Fibroblast of skin of abdomen (primary cell): ENCODE results near the gene SPOCD1. TPM values are rescaled to one million over a fixed set of nuclear protein-coding genes. Genes with fewer than 3 reads are reported as not detected.

Experiments
- DNase-seq: peaks from one replicate; pipeline ENCODE4 v3.0.0-alpha.2; 2013
- polyA plus RNA-seq, 2 experiments: library from polyadenylated mRNA; unstranded; fragments of 120-200 nt; gene quantifications; one replicate each; pipeline ENCODE4 v1.2.1, GENCODE V29; 2013; ENCODE audit not compliant: insufficient read length in 2 of 2

The SPOCD1 gene
- polyA plus RNA-seq (2013, experiment 1 of 2; ENCODE audit: insufficient read length): 111 TPM
- polyA plus RNA-seq (2013, experiment 2 of 2; ENCODE audit: insufficient read length): 116 TPM

- DNase-seq: peak; percentile 81
These were observed at the start of gene SPOCD1 for GRCh38 chr1:31815752-31816500. Gene SPOCD1, minus strand, starts transcription at chr1:31816022. Its CDS starts 689 bp downstream, at chr1:31815333.

DNA sequence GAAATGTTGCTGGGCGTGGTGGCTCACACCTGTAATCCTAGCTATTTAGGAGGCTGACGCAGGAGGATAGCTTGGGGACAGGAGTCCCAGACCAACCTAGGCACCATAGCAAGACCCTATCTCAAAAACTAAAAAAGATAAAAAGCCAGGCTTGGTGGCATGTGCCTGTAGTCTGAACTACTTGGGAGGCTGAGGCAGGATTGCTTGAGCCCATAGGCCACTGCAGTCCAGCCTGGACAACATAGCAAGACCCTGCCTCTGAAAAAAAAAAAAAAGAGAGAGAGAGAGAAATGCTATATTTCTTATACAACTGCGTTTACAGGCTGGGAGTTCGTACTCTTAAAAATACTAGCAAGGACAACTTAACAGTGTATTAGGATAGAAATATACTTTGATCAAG is 46.2 kb upstream of the SPOCD1 start:
- DNase-seq: no peak

DNA sequence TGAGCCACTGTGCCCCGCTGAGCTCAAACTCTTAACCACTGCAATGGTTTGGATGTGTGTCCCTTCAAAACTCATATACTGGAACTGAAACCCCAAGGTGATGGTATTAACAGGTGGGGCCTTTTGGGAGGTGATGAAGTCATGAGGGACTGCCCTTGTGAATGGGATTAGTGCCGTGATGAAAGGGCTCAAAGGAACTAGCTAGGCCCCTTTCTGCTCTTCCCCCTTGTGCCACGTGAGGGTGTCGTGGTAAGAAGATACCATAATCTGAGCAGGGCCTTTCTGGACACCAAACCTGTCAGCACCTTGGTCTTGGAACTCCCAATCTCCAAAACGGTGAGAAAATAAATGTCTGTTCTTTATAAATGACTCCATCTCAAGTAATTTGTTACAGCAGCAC is 45.5 kb upstream of the SPOCD1 start:
- DNase-seq: no peak

DNA sequence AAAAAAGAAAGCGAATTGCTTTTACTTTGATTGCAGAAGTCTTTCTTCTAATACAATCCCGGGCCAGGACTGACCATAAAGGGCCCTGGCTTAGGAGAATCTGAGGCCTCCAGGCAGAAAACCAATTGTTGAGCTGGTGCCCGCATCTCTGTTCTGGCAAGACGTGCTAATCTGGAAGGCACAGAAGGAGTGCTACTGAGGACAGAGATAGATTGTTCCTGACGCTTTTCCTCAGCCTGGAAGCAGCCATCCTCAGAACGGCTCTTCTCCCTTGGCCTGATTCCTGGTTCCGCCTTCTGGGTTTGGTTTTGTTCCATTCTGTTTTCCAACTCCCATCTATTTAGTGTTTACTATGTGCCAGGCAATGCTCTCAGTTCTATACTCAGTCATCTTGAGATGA is 44.8 kb upstream of the SPOCD1 start:
- no peak for DNase-seq

- no peak for DNase-seq
These were observed 43.9 kb upstream of the SPOCD1 start for GRCh38 chr1:31859719-31860118.

- DNase-seq: no peak
These were observed 43.2 kb upstream of the SPOCD1 start for GRCh38 chr1:31859044-31859443.

DNA sequence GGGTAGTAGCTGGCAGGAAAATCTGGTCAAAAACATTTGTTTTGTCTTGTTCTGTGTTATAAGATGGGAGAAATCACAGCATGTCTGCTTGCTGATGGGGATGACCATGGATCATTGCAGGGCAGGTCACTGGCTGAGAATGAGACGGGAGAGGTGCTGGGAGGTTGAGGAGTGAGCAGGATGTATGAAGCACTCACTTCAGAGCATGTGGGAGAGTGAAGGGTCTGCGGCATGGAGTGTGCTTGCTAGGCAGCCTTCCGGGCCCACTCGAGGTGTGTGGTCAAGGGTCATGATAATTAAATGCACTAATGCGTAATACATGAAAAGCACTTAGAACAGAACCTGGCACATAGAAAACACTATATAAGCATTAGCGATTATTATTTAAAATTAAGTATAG is 42.0 kb upstream of the SPOCD1 start:
- DNase-seq: no peak

DNA sequence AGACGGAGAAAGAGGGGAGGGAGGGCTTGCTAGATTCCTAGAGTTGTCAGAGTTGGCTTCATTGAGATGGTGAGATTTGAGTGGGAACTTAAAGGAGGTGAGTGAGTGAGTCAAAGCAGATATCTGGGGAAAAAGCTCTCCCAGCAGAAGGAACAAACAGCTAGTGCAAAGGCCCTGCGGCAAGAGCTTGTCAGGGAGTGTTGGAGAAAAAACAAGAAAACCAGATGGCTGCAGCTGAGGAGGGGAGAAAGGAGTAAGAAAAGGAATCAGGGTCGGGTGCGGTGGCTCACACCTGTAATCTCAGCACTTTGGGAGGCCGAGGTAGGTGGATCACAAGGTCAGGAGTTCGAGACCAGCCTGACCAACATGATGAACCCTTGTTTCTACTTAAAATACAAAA is 40.3 kb upstream of the SPOCD1 start:
- DNase-seq: no peak

GRCh38 chr1:31855038-31855845 is 39.4 kb upstream of the SPOCD1 start:
- peak; percentile 44 for DNase-seq

DNA sequence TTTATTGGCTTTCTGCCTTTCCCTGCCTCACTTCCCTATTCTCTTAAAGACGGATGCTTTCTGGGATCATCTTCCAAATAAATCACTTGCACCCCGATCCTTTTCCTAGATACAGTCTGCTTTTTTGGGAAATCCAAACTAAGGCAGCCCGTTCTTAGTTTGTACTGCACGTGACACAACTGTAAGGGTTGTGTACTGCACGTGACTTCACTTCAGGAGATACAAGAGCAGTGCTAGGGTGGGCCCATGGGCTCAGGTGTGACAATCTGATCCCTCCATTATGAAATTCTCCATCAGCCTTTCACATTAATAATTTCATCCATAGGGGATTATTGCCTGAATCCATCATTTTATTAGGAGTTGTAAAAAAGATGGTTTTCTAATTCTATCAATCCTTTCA is 33.8 kb upstream of the SPOCD1 start:
- DNase-seq: no peak

- no peak for DNase-seq
These were observed 32.6 kb upstream of the SPOCD1 start for GRCh38 chr1:31848381-31848897.

GRCh38 chr1:31846484-31846883 is 30.7 kb upstream of the SPOCD1 start:
- DNase-seq: no peak

- peak; percentile 78 for DNase-seq
These were observed 27.7 kb upstream of the SPOCD1 start for GRCh38 chr1:31843506-31843905.

DNA sequence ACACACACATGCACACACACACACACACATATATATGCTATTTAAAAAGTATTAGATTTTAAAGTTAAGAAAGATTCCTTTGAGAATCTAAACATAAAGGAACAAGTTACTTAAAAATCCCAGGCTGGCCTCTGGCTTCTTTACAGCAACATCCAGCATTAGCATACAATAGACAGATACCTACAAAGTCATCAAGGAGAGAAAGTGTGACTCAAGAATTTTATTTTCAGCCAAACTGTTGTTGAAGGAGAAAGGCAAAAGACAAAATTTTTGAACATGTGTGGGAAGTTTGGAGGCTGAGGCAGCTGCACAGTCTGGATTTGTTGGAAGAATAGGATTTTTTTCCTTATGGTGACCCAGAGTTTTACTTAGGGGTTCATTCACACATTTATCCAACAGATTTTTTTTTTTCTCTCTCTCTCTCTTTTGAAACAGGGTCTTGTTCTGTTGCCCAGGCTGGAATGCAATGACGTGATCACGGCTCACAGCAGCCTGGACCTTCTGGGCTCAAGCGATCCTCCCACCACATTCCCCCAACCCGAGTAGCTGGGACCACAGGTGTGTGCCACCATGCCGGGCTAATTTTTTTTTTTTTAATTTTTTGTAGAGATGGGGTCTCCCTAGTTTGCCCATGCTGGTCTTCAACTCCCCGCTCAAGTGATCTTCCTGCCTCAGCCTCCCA is 24.0 kb upstream of the SPOCD1 start:
- peak; percentile 22 for DNase-seq

GRCh38 chr1:31837451-31838158 is 21.8 kb upstream of the SPOCD1 start:
- no peak for DNase-seq

DNA sequence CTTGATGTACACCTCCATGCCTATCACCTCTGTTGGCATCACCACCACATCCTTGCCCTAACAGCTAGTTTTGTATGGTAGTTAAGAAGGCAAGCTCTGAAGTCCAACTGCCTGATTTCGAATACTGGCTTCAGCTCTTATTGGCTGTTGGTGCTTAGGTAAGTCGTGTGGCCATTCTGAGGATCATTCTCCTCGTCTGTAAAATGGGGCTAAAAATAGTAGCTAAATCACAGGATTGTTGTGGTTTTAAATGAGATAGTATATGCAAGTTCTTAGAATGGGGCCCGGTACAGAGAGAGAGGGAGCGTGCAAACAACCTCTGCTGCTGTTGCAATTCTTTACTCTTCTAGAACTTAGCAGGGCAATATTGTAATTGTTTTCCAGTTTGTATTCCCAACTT is 20.8 kb upstream of the SPOCD1 start:
- DNase-seq: no peak

DNA sequence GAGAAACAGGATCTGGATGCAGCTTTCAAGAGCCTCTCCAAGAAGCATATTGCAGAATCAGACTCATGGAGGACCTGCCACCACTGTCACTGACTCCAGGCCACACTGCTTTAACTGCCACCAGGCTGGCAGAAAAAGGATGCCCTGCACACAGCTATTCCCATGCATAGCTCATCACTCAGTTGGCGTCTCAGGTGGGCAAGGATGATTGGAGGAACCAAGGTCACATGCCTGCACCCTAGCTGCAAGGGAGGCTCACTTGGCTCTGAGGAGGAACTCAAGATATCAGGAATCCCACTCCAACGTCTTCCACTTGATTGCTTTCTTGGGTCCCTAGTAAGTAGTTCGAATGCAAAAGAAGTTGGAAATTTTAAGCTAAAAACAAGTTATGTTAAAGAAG is 19.6 kb upstream of the SPOCD1 start:
- no peak for DNase-seq

DNA sequence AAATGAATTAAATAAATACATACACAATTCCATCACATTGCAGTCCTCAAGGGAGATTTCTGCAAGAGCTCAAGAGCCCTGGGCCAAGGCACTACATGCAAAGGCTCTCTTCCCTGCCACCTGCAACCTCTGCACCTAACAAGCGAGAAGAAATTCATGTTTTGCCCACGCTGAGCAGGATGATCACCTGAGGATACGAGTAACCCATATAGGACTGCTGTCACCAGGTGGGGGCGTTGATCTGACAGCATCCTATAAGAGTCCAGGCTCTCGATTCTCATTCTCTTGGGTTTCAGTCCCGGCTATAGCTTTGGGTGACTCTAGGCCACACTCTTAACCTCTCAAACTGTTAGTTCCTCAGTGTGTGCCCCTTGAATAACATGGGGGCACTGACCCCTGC is 18.7 kb upstream of the SPOCD1 start:
- no peak for DNase-seq

DNA sequence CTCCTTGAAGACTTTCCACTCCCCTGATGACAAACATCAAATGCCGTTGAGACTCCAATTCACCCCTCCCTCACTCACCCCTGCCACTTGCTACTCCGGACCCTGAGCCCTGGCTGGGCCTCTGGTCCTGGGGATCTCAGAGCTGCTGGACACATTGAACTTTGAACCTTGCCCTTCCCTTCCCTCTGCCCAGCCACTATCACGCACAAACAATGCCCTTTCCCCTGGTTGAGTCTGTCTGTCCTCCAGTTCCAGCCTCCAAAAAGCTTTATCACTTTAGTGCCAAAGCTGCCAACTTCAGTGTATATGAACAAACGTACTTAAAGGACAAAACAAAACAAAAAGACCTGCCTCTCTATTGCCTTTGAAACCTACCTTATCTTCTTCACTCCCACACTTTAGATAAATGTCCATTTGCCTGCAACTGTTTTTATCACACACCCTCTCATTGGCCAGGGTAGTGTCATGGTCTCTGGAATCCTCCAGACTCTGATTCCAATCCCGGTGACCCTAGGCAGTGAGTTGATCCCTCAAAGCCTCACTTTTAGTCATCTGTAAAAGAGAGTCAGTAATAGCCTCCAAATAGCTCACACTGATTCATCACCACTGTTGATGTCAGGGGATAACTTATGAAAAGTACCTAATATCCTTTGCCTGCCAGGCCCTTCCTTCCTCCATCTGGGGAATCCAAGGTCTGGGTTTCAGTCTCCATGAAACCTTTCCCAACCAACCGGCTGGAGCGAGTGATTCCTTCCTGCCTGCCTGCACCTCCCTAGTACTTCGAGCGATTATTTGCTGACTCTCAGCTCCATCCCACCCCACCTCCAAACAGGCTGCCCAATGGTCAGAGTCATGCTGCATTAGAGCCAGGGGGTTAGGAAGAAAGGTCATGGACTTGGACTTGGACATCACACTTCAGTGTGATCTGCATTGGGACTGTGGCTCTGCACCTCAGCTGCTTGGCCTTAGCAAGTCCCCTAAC is 15.9 kb upstream of the SPOCD1 start:
- peak; percentile 49 for DNase-seq

- no peak for DNase-seq
These were observed 14.7 kb upstream of the SPOCD1 start for GRCh38 chr1:31830511-31830910.

GRCh38 chr1:31830065-31830464 is 14.2 kb upstream of the SPOCD1 start:
- DNase-seq: no peak
